Stomach (tissue), 4 donors: ENCODE results near the gene GRK3.

Experiments used
- CTCF ChIP-seq, 7 experiments: fragments of 450-650 bp in 4 of 7; fragments of 200-600 bp in 3 of 7; sonication (generic) in 3 of 7; IDR thresholded peaks; one replicate each; pipeline ENCODE4 v1.5.1; 2016 to 2019; ENCODE audit warnings: antibody characterized with exemption in 7 of 7, control low read depth in 2 of 7, mild to moderate bottlenecking in 1 of 7
- POLR2A ChIP-seq, 4 donors: fragments of 450-650 bp; IDR thresholded peaks; one replicate each; pipeline ENCODE4 v1.6.1; 2016; ENCODE audit warnings: antibody characterized with exemption in 4 of 4, control low read depth in 2 of 4, mild to moderate bottlenecking in 1 of 4, moderate library complexity in 1 of 4

GRCh38 chr22:25551396-25551795 is 13.1 kb upstream of the GRK3 start:
- no peak for TF ChIP-seq CTCF (IDR thresholded peaks at IDR 0.05)
- no peak for TF ChIP-seq POLR2A (IDR thresholded peaks at IDR 0.05)
